ENCODE measurements around the gene NBPF9.
A peak's percentile ranks its signal among the peaks of the same experiment; 100 is the strongest.
"Not testable (repeated sequence)": the region's sequence is repeated elsewhere in the genome, so short reads cannot be mapped to it uniquely, and the experiment has no call there.

The NBPF9 gene, protein sequence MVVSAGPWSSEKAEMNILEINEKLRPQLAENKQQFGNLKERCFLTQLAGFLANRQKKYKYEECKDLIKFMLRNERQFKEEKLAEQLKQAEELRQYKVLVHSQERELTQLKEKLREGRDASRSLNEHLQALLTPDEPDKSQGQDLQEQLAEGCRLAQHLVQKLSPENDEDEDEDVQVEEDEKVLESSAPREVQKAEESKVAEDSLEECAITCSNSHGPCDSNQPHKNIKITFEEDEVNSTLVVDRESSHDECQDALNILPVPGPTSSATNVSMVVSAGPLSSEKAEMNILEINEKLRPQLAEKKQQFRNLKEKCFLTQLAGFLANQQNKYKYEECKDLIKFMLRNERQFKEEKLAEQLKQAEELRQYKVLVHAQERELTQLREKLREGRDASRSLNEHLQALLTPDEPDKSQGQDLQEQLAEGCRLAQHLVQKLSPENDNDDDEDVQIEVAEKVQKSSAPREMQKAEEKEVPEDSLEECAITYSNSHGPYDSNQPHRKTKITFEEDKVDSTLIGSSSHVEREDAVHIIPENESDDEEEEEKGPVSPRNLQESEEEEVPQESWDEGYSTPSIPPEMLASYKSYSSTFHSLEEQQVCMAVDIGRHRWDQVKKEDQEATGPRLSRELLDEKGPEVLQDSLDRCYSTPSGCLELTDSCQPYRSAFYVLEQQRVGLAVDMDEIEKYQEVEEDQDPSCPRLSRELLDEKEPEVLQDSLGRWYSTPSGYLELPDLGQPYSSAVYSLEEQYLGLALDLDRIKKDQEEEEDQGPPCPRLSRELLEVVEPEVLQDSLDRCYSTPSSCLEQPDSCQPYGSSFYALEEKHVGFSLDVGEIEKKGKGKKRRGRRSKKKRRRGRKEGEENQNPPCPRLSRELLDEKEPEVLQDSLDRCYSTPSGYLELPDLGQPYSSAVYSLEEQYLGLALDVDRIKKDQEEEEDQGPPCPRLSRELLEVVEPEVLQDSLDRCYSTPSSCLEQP (N-terminal part only)

DNA sequence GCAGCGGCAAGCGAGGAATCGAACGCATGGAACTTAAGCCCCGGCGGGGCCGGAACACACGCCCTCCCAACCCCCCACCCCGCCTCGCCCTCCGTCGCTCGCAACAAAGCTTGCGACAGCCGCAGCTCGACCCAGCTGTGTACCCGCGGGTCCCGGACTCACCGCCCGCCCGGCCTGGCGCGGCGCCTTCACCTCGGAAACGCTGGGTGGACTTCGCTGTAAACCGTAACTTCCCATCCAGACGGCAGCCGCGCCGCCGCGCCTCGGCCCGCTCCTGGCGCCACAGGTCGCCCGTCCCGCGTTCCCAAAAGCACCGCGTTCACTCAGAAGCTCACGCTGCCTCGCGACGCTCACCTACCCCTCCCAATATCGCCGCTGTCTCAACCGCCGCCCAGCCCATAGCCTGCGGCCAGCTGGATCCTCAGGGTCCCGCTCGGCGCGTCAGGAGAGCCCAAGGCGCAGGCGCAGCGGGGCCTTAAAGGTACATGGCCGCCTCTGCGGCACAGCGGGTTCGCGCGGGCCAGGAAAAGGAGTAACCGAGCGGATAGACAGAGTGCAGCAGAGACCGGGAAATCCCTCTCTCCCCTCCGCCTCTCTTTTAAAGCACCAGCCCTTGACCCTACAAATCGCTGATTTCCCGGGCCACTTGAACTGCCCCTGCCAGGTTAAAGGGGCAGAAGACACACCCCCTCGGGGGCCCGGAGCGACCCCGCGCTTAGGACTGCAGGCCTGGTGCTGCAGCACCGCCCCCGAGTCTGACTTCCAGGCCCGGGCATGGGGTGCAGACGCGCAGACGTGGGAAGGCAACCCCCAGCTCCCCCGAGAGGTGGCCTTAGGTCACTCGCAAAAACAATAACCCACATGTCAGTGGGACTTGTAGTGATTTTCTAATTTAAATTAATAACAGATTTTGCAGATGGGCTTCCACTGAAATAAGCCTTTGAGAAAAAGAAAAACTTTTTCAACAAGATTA, at the start of gene NBPF9:
NBPF9 (minus strand) TSS at position 443 of the 973 bp plus-strand sequence. CDS start 21,412 bp downstream, outside the sequence.
- peak in 1 of 2 experiments; percentile 6 for DNase-seq

DNA sequence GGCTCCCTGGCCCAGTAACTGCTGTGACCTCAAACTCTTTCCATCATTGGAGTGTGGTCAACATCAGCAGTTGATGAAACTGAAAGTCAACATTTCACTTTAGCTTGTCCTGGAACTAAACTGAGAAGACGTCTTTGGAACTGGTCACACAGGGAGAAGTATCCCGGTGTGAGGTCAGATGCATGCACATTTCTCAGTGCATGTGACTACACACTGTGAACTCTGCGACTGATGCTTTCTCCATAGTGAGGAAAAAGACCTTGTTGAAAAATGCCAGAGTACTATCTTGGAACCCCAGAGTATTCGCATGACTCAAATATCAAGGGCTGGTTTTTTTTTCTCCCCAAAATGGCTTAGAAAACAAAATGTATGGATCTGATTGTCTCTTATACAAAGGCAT, 46.6 kb upstream of the NBPF9 start:
- DNase-seq = not testable (repeated sequence)

GRCh38 chr1:149137585-149137984, 34.2 kb upstream of the NBPF9 start:
- not testable (repeated sequence) for DNase-seq

GRCh38 chr1:149130938-149131337, 27.6 kb upstream of the NBPF9 start:
- not testable (repeated sequence) for DNase-seq

DNA sequence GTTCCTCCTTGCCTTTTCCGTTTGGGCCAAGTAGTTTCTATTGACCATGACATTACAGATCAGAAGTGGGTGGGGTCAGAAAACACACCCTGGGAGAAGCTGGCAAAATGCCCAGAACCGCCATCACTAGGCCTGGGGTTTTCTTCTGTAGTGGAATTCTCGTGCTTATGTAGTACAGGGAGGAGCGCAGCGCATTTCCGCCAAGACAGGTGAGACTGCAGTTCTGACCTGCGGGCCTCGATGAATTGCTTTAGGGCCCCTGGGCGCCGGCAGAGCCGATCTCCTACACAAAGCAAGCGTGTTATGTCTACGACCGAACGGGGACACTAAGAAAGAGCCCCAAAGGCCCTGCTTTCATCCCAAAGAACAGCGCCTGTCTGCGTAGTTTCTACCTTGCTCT, 25.9 kb upstream of the NBPF9 start:
- DNase-seq = not testable (repeated sequence)

- DNase-seq = not testable (repeated sequence)
These were observed 23.3 kb upstream of the NBPF9 start for GRCh38 chr1:149126555-149127145.

DNA sequence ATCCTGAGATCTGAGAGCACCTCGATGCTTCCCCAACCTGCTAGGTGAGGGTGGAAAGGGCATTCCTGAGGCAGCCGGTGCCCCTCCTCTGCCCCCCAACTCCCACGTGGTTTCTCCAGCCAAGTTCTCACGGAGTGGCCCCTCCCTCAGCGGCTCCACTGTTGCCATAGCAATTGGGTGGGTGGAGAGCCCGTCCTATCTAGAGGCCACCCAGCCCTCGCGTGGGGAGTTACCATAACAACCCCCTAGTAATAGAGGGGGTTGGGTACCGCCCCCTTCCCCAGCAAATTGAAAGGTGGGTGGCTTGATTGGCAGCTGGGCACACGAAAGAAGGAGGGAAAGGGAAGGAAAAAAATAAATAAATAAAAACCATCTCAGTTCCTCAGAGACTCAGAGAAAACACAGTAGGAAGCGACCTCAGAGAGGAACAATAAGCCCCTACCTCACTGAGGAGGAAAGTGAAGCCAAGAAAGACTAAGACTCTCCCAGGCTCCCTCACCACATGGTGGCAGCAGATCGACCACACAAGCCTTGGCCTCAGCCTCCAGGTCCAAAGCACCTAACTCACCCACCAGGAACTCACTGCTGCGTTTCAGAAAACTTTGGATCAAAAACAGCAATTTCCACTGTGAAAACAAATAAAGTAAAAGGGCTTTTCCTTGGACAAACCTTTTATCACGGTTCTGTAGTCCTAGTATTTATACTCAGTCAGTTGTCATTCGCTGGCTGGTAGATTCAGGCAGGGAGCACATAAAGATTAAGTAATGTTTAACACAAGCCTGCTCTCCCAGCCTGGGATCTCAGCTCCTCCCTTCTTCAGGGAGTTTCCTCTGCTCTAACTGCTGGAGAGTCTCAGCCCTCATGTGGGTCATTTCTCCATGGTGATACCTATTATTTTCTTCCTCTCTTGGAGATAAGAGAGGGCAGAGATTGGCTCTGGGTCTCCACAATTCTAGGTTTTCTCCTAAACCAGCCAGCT, 20.9 kb upstream of the NBPF9 start:
- DNase-seq = not testable (repeated sequence)

GRCh38 chr1:149112828-149113227, 9.5 kb upstream of the NBPF9 start:
- not testable (repeated sequence) for DNase-seq

DNA sequence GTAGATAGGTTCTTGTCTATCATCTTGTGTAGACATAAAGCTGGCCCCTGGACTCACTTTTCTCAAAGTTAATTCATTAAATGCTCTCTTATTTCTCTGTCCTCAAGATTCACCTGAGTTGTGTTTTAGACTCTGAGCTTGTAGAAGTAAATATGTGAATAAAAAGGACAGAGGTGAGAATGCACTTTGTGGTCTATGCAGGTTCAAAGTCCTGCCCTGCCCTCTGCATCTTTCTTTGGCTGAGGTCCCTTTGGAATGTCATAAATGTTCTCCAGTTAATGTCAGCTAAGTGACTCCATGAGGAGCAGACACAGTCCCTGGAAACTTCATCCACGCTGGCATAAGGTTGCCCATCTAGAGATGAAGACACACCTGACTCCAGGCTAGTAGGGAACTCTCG, 7.0 kb upstream of the NBPF9 start:
- not testable (repeated sequence) for DNase-seq

- not testable (repeated sequence) for DNase-seq
These were observed 777 bp downstream of the NBPF9 start for GRCh38 chr1:149102574-149102973.

DNA sequence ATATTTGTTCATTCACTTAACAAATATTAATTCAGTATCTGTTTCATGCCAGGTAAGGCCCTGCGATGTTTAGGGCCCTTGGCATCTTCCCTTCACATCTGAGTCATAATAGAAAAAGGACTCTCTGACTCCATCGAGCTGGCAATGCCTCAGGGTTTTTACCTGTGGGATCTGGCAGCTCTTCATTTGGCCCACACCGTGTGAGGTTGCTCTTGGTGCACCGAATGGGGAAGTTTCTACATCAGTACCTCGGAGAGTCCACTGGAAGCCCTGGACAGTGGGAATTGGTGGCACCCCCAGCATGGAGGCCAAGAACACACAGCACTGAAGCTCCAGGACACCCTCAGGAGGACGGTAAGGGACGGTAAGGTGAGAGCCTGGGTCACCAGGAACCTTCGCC, 5.1 kb downstream of the NBPF9 start:
- not testable (repeated sequence) for DNase-seq

DNA sequence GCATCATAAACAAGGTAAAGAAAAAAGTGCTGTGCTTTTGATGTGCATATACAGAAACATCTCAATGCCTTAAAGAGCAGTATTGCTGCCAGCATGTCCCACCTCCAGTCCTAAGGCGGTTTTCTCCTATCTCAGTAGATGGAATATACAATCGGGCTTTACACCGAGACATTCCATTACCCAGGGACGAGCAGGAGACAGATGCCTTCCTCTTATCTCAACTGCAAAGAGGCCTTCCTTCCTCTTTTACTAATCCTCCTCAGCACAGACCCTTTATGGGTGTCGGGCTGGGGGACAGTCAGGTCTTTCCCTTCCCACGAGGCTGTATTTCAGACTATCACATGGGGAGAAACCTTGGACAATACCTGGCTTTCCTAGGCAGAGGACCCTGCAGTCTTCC, 10.2 kb downstream of the NBPF9 start:
- DNase-seq = not testable (repeated sequence)

DNA sequence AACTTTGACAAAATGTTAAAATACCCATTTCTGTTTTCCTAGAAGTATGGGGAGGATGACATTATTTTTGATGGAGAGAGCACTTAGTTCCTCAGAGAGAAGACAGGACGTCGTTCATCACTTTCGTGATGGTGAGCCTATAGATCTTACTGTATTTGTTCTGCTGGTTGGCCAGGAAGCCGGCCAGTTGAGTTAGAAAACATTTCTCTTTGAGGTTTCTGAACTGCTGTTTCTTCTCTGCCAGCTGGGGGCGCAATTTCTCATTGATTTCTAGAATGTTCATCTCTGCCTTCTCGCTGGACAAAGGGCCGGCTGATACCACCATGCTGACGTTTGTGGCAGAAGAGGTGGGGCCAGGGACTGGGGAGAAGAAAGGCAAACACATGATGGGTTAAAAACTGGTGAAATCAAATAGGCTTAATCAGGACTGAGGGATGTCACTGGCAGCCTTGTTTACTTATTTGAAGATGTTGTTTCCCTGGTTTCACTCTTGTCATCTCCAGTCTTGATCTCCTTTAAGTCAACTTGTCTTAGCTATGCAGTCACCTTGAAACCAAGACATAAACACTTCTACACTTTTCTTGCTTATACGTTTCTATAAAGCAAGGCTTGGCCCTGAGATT, 27.7 kb downstream of the NBPF9 start:
- DNase-seq = not testable (repeated sequence)

- not testable (repeated sequence) for DNase-seq
These were observed 38.7 kb downstream of the NBPF9 start for GRCh38 chr1:149064611-149065010.

DNA sequence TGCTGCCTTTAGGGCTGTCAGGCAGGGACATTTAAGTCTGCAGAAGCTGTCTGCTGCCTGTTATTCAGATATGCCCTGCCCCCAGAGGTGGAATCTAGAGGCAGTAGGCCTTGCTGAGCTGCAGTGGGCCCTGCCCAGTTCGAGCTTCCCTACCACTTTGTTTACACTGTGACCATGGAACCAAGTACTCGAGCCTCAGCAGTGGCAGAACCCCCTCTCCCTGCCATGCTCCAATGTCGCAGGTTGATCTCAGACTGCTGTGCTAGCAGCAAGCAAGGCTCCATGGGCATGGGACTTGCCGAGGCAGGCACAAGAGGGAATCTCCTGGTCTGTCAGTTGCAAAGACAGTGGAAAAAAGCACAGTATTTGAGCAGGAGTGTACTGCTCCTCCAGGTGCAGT, 60.3 kb downstream of the NBPF9 start:
- DNase-seq = not testable (repeated sequence)

GRCh38 chr1:149033916-149034315, 69.4 kb downstream of the NBPF9 start:
- DNase-seq = not testable (repeated sequence)

GRCh38 chr1:149024327-149024726, 79.0 kb downstream of the NBPF9 start:
- DNase-seq = not testable (repeated sequence)

GRCh38 chr1:149018577-149018976, 84.8 kb downstream of the NBPF9 start:
- not testable (repeated sequence) for DNase-seq

DNA sequence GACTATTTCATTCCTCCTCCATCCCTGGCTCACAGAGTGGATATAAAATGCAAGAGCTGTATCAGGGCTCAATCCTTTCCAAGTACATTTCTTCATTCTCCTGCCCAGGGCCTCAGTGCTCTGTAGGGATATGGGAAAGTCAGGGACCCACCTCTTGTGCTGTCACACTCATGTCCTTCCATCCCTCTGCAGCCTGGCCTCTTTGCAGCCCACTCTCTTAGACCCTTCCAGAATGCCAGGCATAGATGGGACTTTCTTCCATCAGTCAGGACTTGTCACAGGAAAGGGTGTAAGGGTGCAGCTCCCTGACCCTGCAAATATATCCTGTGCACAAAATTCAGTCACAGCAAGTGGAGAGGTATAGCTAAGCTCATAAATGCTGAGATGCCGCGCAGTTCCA, 86.7 kb downstream of the NBPF9 start:
- DNase-seq = not testable (repeated sequence)

DNA sequence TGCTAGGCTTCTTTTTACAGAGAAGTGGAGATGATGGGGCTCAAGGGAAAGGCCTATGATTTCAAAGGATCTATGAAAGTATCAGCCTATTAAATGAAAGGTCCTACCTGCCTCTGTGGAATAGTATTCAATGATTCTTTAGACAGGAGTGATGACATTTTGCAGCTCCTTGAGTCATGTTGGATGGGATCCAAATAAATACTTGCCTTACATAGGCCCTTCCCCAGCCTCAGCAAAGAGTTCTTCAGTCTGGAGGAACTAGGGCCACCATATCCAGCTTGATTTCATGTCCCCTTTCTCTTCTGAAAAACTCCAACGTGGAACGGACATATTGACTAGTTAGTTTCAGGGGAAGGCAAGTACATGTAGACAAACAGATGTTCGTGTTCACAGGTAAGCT, 87.8 kb downstream of the NBPF9 start:
- DNase-seq = not testable (repeated sequence)

Data from NCI-H187 (cell line).